ENCODE measurements around the gene STK25. TPM values are rescaled to one million over a fixed set of nuclear protein-coding genes. Genes with fewer than 3 reads are reported as not detected.

Gene STK25
- total RNA-seq, 3 donors from 2014 or later: 97.1 to 104 (median 100) TPM

GRCh38 chr2:241545523-241546473, 37.4 kb upstream of the STK25 start:
- Mint-ChIP-seq H3K27me3 (ENCODE audit: low read depth) (peaks cover 22% of the 10 kb centered on the region), H3K4me1 (ENCODE audit: low read depth) (peaks cover under 1% of the 10 kb centered on the region), H3K4me3 (no peak overlapping the region), H3K36me3 (ENCODE audit: insufficient read depth) (no peaks in the 10 kb centered on the region), H3K9me3 (no peaks in the 10 kb centered on the region)
- ATAC-seq: no peak
- DNase-seq: no peak

- Mint-ChIP-seq H3K4me3 (no peak overlapping the region), H3K9me3 (no peaks in the 10 kb centered on the region), H3K4me1 (ENCODE audit: low read depth) (peaks cover 3% of the 10 kb centered on the region), H3K36me3 (ENCODE audit: insufficient read depth) (no peaks in the 10 kb centered on the region), H3K27me3 (ENCODE audit: low read depth) (peaks cover 26% of the 10 kb centered on the region)
- DNase-seq: no peak
- no peak for ATAC-seq
These were observed 36.7 kb upstream of the STK25 start for GRCh38 chr2:241545106-241545505.

- H3K27me3 Mint-ChIP-seq (ENCODE audit: low read depth): peaks cover 25% of the 10 kb centered on the region
These were observed 33.9 kb upstream of the STK25 start for GRCh38 chr2:241542278-241542605.

GRCh38 chr2:241541564-241542277, 33.3 kb upstream of the STK25 start:
- no peaks in the 10 kb centered on the region for H3K9me3 Mint-ChIP-seq
- ATAC-seq: no peak
- H3K36me3 Mint-ChIP-seq (ENCODE audit: insufficient read depth): no peaks in the 10 kb centered on the region
- no peak overlapping the region for H3K4me3 Mint-ChIP-seq
- no peak for DNase-seq
- H3K4me1 Mint-ChIP-seq (ENCODE audit: low read depth): peaks cover 3% of the 10 kb centered on the region
- H3K27me3 Mint-ChIP-seq (ENCODE audit: low read depth): peaks cover 25% of the 10 kb centered on the region

More at GRCh38 chr2:241542278-241542605, 33.9 kb upstream of the STK25 start:
- H3K36me3 Mint-ChIP-seq (ENCODE audit: insufficient read depth): no peaks in the 10 kb centered on the region
- peaks cover 3% of the 10 kb centered on the region for H3K4me1 Mint-ChIP-seq (ENCODE audit: low read depth)
- H3K4me3 Mint-ChIP-seq: no peak overlapping the region
- ATAC-seq (no peak), DNase-seq (no peak)
- no peaks in the 10 kb centered on the region for H3K9me3 Mint-ChIP-seq

GRCh38 chr2:241540771-241541561, 32.6 kb upstream of the STK25 start:
- H3K4me1 Mint-ChIP-seq (ENCODE audit: low read depth): peaks cover 3% of the 10 kb centered on the region
- H3K36me3 Mint-ChIP-seq (ENCODE audit: insufficient read depth): no peaks in the 10 kb centered on the region
- peaks cover 25% of the 10 kb centered on the region for H3K27me3 Mint-ChIP-seq (ENCODE audit: low read depth)
- no peaks in the 10 kb centered on the region for H3K9me3 Mint-ChIP-seq
- DNase-seq: peak; percentile 50
- peak overlapping the region; percentile 31 for H3K4me3 Mint-ChIP-seq
- ATAC-seq: peak; percentile 80 to 88

- no peaks in the 10 kb centered on the region for H3K36me3 Mint-ChIP-seq (ENCODE audit: insufficient read depth)
- H3K4me3 Mint-ChIP-seq: peak overlapping the region; percentile 31
- ATAC-seq (no peak), DNase-seq (no peak)
- peaks cover 25% of the 10 kb centered on the region for H3K27me3 Mint-ChIP-seq (ENCODE audit: low read depth)
- no peaks in the 10 kb centered on the region for H3K9me3 Mint-ChIP-seq
- peaks cover 3% of the 10 kb centered on the region for H3K4me1 Mint-ChIP-seq (ENCODE audit: low read depth)
These were observed 32.0 kb upstream of the STK25 start for GRCh38 chr2:241540401-241540770.

GRCh38 chr2:241539616-241540374, 31.4 kb upstream of the STK25 start:
- DNase-seq (no peak), ATAC-seq (no peak)
- Mint-ChIP-seq H3K27me3 (ENCODE audit: low read depth) (peaks cover 25% of the 10 kb centered on the region), H3K4me3 (no peak overlapping the region), H3K4me1 (ENCODE audit: low read depth) (peaks cover 3% of the 10 kb centered on the region), H3K9me3 (no peaks in the 10 kb centered on the region), H3K36me3 (ENCODE audit: insufficient read depth) (no peaks in the 10 kb centered on the region)

- H3K4me1 Mint-ChIP-seq (ENCODE audit: low read depth): peaks cover 3% of the 10 kb centered on the region
- H3K4me3 Mint-ChIP-seq: no peak overlapping the region
- DNase-seq (no peak), ATAC-seq (no peak)
- no peaks in the 10 kb centered on the region for H3K9me3 Mint-ChIP-seq
- H3K27me3 Mint-ChIP-seq (ENCODE audit: low read depth): peaks cover 25% of the 10 kb centered on the region
- H3K36me3 Mint-ChIP-seq (ENCODE audit: insufficient read depth): no peaks in the 10 kb centered on the region
These were observed 30.6 kb upstream of the STK25 start for GRCh38 chr2:241538838-241539615.

GRCh38 chr2:241535871-241536655, 27.7 kb upstream of the STK25 start:
- Mint-ChIP-seq H3K4me3 (no peak overlapping the region), H3K4me1 (ENCODE audit: low read depth) (peaks cover 3% of the 10 kb centered on the region), H3K27me3 (ENCODE audit: low read depth) (peaks cover 10% of the 10 kb centered on the region), H3K36me3 (ENCODE audit: insufficient read depth) (no peaks in the 10 kb centered on the region), H3K9me3 (no peaks in the 10 kb centered on the region)
- DNase-seq (no peak), ATAC-seq (no peak)

- H3K27me3 Mint-ChIP-seq (ENCODE audit: low read depth): peaks cover 6% of the 10 kb centered on the region
- no peaks in the 10 kb centered on the region for H3K9me3 Mint-ChIP-seq
- no peaks in the 10 kb centered on the region for H3K4me1 Mint-ChIP-seq (ENCODE audit: low read depth)
- no peak overlapping the region for H3K4me3 Mint-ChIP-seq
- no peaks in the 10 kb centered on the region for H3K36me3 Mint-ChIP-seq (ENCODE audit: insufficient read depth)
- DNase-seq (no peak), ATAC-seq (no peak)
These were observed 26.5 kb upstream of the STK25 start for GRCh38 chr2:241534701-241535375.

GRCh38 chr2:241534293-241534692, 25.9 kb upstream of the STK25 start:
- no peaks in the 10 kb centered on the region for H3K36me3 Mint-ChIP-seq (ENCODE audit: insufficient read depth)
- H3K4me3 Mint-ChIP-seq: no peak overlapping the region
- DNase-seq (no peak), ATAC-seq (no peak)
- H3K9me3 Mint-ChIP-seq: no peaks in the 10 kb centered on the region
- H3K4me1 Mint-ChIP-seq (ENCODE audit: low read depth): no peaks in the 10 kb centered on the region
- H3K27me3 Mint-ChIP-seq (ENCODE audit: low read depth): peaks cover 6% of the 10 kb centered on the region

Data from activated T-cell treated with anti-CD3 and anti-CD28 coated beads, Interleukin-2, amount 50 U/mL, for 4 hours (primary cell).